Measurements from ENCODE around the gene MOSPD2. TPM values are rescaled to one million over a fixed set of nuclear protein-coding genes. Genes with fewer than 3 reads are reported as not detected.

The MOSPD2 gene
- 1 to 10 TPM; 6.4 to 6.8 TPM for total RNA-seq
- 7.7 TPM for polyA plus RNA-seq (2013, experiment 1 of 2)
- polyA plus RNA-seq (2013, experiment 2 of 2): 15.3 TPM
- 6.3 to 39.2 (median 20.4) reads per million in 172 experiments for total RNA-seq

GRCh38 chrX:14872851-14873675, at the start of gene MOSPD2, which contains the start of gene FANCB:
MOSPD2 (plus strand) TSS chrX:14873421; CDS start chrX:14873529, 108 bp downstream.
FANCB (minus strand) TSS chrX:14873069; CDS start chrX:14865510, 7,559 bp downstream.
- H3K36me3 ChIP-seq (ENCODE audit: insufficient read depth, low read length): no peaks in the 10 kb centered on the region
- intact Hi-C loops (cut with DNase I, micrococcal nuclease): loop anchor here (5.0 to 10.0 kb wide), 5 partner anchors 464 to 1992 kb away; partner anchors contain the start of genes CA5B (in 1 of the 2), GEMIN8 (in 1 of the 2) and PIGA (in 1 of the 2)
- no peaks in the 10 kb centered on the region for H3K27me3 ChIP-seq (ENCODE audit: control insufficient read depth in 1 of 2, insufficient read depth in 2 of 2, low read length in 2 of 2)
- Mint-ChIP-seq H3K9me3 (no peaks in the 10 kb centered on the region), H3K36me3 (ENCODE audit: low read depth) (peaks cover 7% of the 10 kb centered on the region), H3K27me3 (no peaks in the 10 kb centered on the region), H3K4me3 (peak within 1 kb of the TSS; percentile 93), H3K27ac (peak within 1 kb of the TSS; percentile 91), H3K4me1 (ENCODE audit: low read depth) (peaks cover 8% of the 10 kb centered on the region)
- ATAC-seq (ENCODE audit: poor library complexity) (peak; percentile 89), DNase-seq (peak; percentile 82 to 97 (median 92))
- H3K9me3 ChIP-seq (ENCODE audit: control insufficient read depth in 1 of 2, insufficient read depth in 1 of 2, low read length in 2 of 2): no peaks in the 10 kb centered on the region
- H3K4me3 ChIP-seq (ENCODE audit: low read length): peak within 1 kb of the TSS; percentile 85
- H3K27ac ChIP-seq (ENCODE audit: low read depth in 1 of 2, low read length in 2 of 2): peak within 1 kb of the TSS; percentile 71 to 72
- CTCF ChIA-PET: no interaction called here
- POLR2A ChIA-PET: interaction anchor here (0.7 kb wide), 1 partner anchor 846 kb away, joined by 3 read pairs; no protein-coding TSS in a partner anchor
- H3K4me1 ChIP-seq (ENCODE audit: insufficient read depth, low read length): peaks cover 7% of the 10 kb centered on the region
- TF ChIP-seq CTCF (IDR thresholded peaks at IDR 0.05): no peak

GRCh38 chrX:14825851-14826250, 47.4 kb upstream of the MOSPD2 start:
- CTCF ChIA-PET: interaction anchor here (0.5 kb wide), 1 partner anchor 1664 kb away, joined by 3 read pairs; no protein-coding TSS in a partner anchor

GRCh38 chrX:14826319-14826718, 46.9 kb upstream of the MOSPD2 start:
- DNase-seq: no peak
- no peak overlapping the region for H3K4me3 ChIP-seq (ENCODE audit: low read length)
- CTCF ChIA-PET: interaction anchor here (0.5 kb wide), 1 partner anchor 1664 kb away, joined by 3 read pairs; no protein-coding TSS in a partner anchor
- no peaks in the 10 kb centered on the region for H3K27me3 ChIP-seq (ENCODE audit: control insufficient read depth in 1 of 2, insufficient read depth in 2 of 2, low read length in 2 of 2)
- H3K36me3 ChIP-seq (ENCODE audit: insufficient read depth, low read length): no peaks in the 10 kb centered on the region
- no peaks in the 10 kb centered on the region for H3K27me3 Mint-ChIP-seq
- H3K27ac Mint-ChIP-seq: no peak overlapping the region
- no peak overlapping the region for H3K27ac ChIP-seq (ENCODE audit: low read depth in 1 of 2, low read length in 2 of 2)
- no peaks in the 10 kb centered on the region for H3K4me1 ChIP-seq (ENCODE audit: insufficient read depth, low read length)
- H3K4me1 Mint-ChIP-seq (ENCODE audit: low read depth): no peaks in the 10 kb centered on the region
- POLR2A ChIA-PET: no interaction called here
- no peak for ATAC-seq (ENCODE audit: poor library complexity)
- H3K4me3 Mint-ChIP-seq: no peak overlapping the region
- H3K9me3 Mint-ChIP-seq: peaks cover 3% of the 10 kb centered on the region
- intact Hi-C loops (cut with DNase I, micrococcal nuclease): no loop called here
- H3K9me3 ChIP-seq (ENCODE audit: control insufficient read depth in 1 of 2, insufficient read depth in 1 of 2, low read length in 2 of 2): no peaks in the 10 kb centered on the region
- TF ChIP-seq CTCF (IDR thresholded peaks at IDR 0.05): no peak
- no peaks in the 10 kb centered on the region for H3K36me3 Mint-ChIP-seq (ENCODE audit: low read depth)

More at GRCh38 chrX:14825851-14826250, 47.4 kb upstream of the MOSPD2 start:
- Histone ChIP-seq H3K4me3 (ENCODE audit: low read length) (no peak overlapping the region), H3K27me3 (ENCODE audit: control insufficient read depth in 1 of 2, insufficient read depth in 2 of 2, low read length in 2 of 2) (no peaks in the 10 kb centered on the region), H3K36me3 (ENCODE audit: insufficient read depth, low read length) (no peaks in the 10 kb centered on the region), H3K27ac (ENCODE audit: low read depth in 1 of 2, low read length in 2 of 2) (no peak overlapping the region), H3K4me1 (ENCODE audit: insufficient read depth, low read length) (no peaks in the 10 kb centered on the region), H3K9me3 (ENCODE audit: control insufficient read depth in 1 of 2, insufficient read depth in 1 of 2, low read length in 2 of 2) (no peaks in the 10 kb centered on the region)
- no peak for DNase-seq
- TF ChIP-seq CTCF (IDR thresholded peaks at IDR 0.05): no peak
- intact Hi-C loops (cut with DNase I, micrococcal nuclease): no loop called here
- POLR2A ChIA-PET: no interaction called here
- Mint-ChIP-seq H3K4me1 (ENCODE audit: low read depth) (no peaks in the 10 kb centered on the region), H3K9me3 (peaks cover 3% of the 10 kb centered on the region), H3K27ac (no peak overlapping the region), H3K36me3 (ENCODE audit: low read depth) (no peaks in the 10 kb centered on the region), H3K4me3 (no peak overlapping the region), H3K27me3 (no peaks in the 10 kb centered on the region)
- ATAC-seq (ENCODE audit: poor library complexity): no peak

Data from CD4-positive, alpha-beta T cell (primary cell).